Caco-2 (cell line): Measurements from ENCODE around the gene SOS1. TPM values are rescaled to one million over a fixed set of nuclear protein-coding genes. Genes with fewer than 3 reads are reported as not detected.

Experiments
- BruUV-seq: library from RNA; stranded (reverse); fragments of 400-500 nt; replicated peaks from 2 replicates; lab custom pipeline; 2021; lab: Mats Ljungman, UMichigan
- CTCF ChIA-PET: fragments of 300-600 bp; sonication (Branson Sonifier 250); formaldehyde crosslinking; loops from one replicate; lab custom pipeline; 2022; ENCODE audit warnings: antibody characterized with exemption; lab: Charles Lee
- POLR2A ChIA-PET: fragments of 300-600 bp; sonication (Branson Sonifier 250); formaldehyde crosslinking; loops from one replicate; lab custom pipeline; 2022; ENCODE audit warnings: antibody characterized with exemption; lab: Charles Lee
- DNase-seq, 2 experiments: peaks; one replicate each; pipeline versions ENCODE4 v3.0.0 to v3.0.0-alpha.2; 2020 to 2022
- H3K27me3 ChIP-seq: replicated peaks from 2 replicates; pipeline ENCODE4 v1.6.0; 2011; ENCODE audit warnings: low read length; ENCODE audit not compliant: control insufficient read depth, insufficient read depth
- H3K36me3 ChIP-seq: 2 replicates; pipeline ENCODE4 v1.5.1; 2011; ENCODE audit warnings: low read length; ENCODE audit not compliant: control insufficient read depth, insufficient read depth
- H3K4me1 ChIP-seq: fragments of 250-450 bp; sonication (Bioruptor Pico); 2 replicates; pipeline ENCODE4 v1.5.1; 2020; ENCODE audit warnings: mild to moderate bottlenecking
- H3K4me3 ChIP-seq: 2 replicates; pipeline ENCODE4 v1.5.1; 2011; ENCODE audit warnings: low read depth, mild to moderate bottlenecking, control low read depth, low read length
- H3K9me3 ChIP-seq: fragments of 250-450 bp; sonication (Bioruptor Pico); 2 replicates; pipeline ENCODE4 v1.5.1; 2020; ENCODE audit warnings: mild to moderate bottlenecking, moderate library complexity
- H3K27ac Mint-ChIP-seq: one replicate; pipeline ENCODE4 v1.8.0; 2022; ENCODE audit warnings: mixed read lengths; ENCODE audit not compliant: unreplicated experiment
- H3K27me3 Mint-ChIP-seq: one replicate; pipeline ENCODE4 v1.8.0; 2022; ENCODE audit warnings: mixed read lengths; ENCODE audit not compliant: insufficient read depth, unreplicated experiment
- H3K36me3 Mint-ChIP-seq: one replicate; pipeline ENCODE4 v1.8.0; 2022; ENCODE audit warnings: mild to moderate bottlenecking, mixed read lengths; ENCODE audit not compliant: insufficient read depth, unreplicated experiment
- H3K4me1 Mint-ChIP-seq: one replicate; pipeline ENCODE4 v1.8.0; 2022; ENCODE audit warnings: low read depth, mixed read lengths; ENCODE audit not compliant: unreplicated experiment
- H3K4me3 Mint-ChIP-seq: one replicate; pipeline ENCODE4 v1.8.0; 2022; ENCODE audit warnings: mild to moderate bottlenecking, moderate library complexity, mixed read lengths; ENCODE audit not compliant: unreplicated experiment
- H3K9me3 Mint-ChIP-seq: one replicate; pipeline ENCODE4 v1.8.0; 2022; ENCODE audit warnings: mixed read lengths; ENCODE audit not compliant: unreplicated experiment
- intact Hi-C: fragments of 100-400 bp; cut with micrococcal nuclease; formaldehyde crosslinking; loops from one replicate; pipeline ENCODE4 v1.10.0; 2022; ENCODE audit not compliant: unreplicated experiment
- total RNA-seq: library from RNA; stranded (reverse); gene quantifications from 2 replicates; pipeline ENCODE4 v1.2.3, GENCODE V29; 2022
- TF ChIP-seq, protein P1 (sequence below), 2 experiments: fragments of 200-600 bp in 1 of 2; IDR thresholded peaks; 1 replicate in 1 of 2; 2 replicates in 1 of 2; pipeline versions ENCODE4 v1.5.1 to v1.8.0; 2011 to 2022; ENCODE audit warnings: antibody characterized with exemption in 1 of 2, control low read depth in 1 of 2, inconsistent platforms in 1 of 2, low read depth in 1 of 2, low read length in 1 of 2, mild to moderate bottlenecking in 1 of 2, moderate library complexity in 1 of 2; ENCODE audit not compliant: insufficient read depth in 1 of 2, severe bottlenecking in 1 of 2, unreplicated experiment in 1 of 2

SOS1 gene
- total RNA-seq, 1 experiment from 2014 or later: 49.7 TPM

DNA sequence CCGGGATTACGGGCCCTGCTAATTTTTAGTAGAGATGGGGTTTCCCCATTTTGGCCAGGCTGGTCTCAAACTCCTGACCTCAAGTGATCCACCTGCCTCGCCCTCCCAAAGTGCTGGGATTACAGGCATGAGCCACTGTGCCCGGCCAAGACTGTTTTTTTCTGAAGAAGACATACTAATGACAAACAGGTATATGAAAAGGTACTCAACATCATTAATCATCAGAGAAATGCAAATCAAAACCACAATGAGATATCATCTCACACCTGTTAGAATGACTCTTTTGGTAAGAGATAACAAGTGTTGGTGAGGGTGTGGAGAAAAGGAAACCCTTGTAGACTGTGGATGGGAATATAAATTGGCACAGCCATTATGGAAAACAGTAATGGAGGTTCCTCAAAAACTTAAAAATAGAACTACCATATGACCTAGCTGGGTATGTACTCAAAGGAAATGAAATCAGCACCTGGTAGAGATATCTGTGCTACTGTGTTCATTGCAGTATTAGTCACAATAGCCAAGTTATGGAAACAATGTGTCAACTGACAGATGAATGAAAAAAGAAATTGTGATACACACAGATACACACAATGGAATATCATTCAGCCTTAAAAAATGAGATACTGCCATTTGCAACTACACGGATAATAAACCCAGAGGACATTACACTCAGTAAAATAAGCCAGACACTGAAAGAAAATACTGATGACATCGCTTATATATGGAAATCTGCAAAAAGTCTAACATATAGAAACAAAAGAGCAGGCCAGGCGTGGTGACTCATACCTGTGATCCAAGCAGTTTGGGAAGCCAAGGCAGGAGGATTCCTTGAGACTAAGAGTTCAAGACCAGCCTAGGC lies 20.8 kb downstream of the SOS1 start:
- intact Hi-C loops: no loop called here
- H3K4me1 Mint-ChIP-seq: peaks cover 5% of the 10 kb centered on the region
- H3K9me3 ChIP-seq: no peaks in the 10 kb centered on the region
- H3K27me3 Mint-ChIP-seq: no peaks in the 10 kb centered on the region
- H3K4me3 ChIP-seq: no peak overlapping the region
- CTCF ChIA-PET: interaction anchor here (1.0 kb wide), 1 partner anchor 9 kb away, joined by 3 read pairs; no protein-coding TSS in a partner anchor
- H3K9me3 Mint-ChIP-seq: no peaks in the 10 kb centered on the region
- DNase-seq: no peak
- POLR2A ChIA-PET: no interaction called here
- no peak overlapping the region for H3K4me3 Mint-ChIP-seq
- H3K27ac Mint-ChIP-seq: no peak overlapping the region
- no peaks in the 10 kb centered on the region for H3K4me1 ChIP-seq
- BruUV-seq: no TSS peak
- TF ChIP-seq, protein P1, sequence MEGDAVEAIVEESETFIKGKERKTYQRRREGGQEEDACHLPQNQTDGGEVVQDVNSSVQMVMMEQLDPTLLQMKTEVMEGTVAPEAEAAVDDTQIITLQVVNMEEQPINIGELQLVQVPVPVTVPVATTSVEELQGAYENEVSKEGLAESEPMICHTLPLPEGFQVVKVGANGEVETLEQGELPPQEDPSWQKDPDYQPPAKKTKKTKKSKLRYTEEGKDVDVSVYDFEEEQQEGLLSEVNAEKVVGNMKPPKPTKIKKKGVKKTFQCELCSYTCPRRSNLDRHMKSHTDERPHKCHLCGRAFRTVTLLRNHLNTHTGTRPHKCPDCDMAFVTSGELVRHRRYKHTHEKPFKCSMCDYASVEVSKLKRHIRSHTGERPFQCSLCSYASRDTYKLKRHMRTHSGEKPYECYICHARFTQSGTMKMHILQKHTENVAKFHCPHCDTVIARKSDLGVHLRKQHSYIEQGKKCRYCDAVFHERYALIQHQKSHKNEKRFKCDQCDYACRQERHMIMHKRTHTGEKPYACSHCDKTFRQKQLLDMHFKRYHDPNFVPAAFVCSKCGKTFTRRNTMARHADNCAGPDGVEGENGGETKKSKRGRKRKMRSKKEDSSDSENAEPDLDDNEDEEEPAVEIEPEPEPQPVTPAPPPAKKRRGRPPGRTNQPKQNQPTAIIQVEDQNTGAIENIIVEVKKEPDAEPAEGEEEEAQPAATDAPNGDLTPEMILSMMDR (IDR thresholded peaks at IDR 0.05; ENCODE audit: insufficient read depth in 1 of 2, low read depth in 1 of 2, low read length in 1 of 2, severe bottlenecking in 1 of 2, unreplicated experiment in 1 of 2): no peak
- peaks cover 18% of the 10 kb centered on the region for H3K36me3 Mint-ChIP-seq
- H3K36me3 ChIP-seq: no peaks in the 10 kb centered on the region
- H3K27me3 ChIP-seq: no peaks in the 10 kb centered on the region

DNA sequence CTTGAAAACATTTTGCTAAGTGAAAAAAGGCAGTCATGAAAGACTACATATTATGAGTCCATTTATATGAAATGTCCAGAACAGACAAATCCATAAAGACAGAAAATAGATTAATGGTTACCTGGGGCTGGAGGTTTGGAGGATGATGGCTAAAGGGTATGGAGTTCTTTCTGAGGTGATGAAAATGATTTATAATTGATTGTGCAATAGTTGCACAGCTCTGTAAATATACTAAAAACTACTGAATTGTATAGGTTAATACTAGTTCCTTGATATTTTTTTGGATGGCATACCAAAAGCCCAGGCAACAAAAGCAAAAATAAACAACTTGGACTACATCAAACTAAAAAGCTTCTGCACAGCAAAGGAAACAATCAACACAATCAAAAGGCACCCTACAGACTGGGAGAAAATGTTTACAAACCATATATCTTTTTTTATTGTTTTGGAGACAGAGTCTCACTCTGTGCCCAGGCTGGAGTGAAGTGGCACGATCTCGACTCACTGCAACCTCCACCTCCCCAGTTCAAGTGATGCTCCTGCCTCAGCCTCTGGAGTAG lies 21.5 kb downstream of the SOS1 start:
- Mint-ChIP-seq H3K36me3 (peaks cover 18% of the 10 kb centered on the region), H3K4me1 (peaks cover 7% of the 10 kb centered on the region), H3K9me3 (no peaks in the 10 kb centered on the region), H3K4me3 (no peak overlapping the region), H3K27ac (no peak overlapping the region), H3K27me3 (no peaks in the 10 kb centered on the region)
- H3K4me1 ChIP-seq: no peaks in the 10 kb centered on the region
- no peak for DNase-seq
- no peak overlapping the region for H3K4me3 ChIP-seq
- H3K36me3 ChIP-seq: no peaks in the 10 kb centered on the region
- H3K27me3 ChIP-seq: no peaks in the 10 kb centered on the region
- no peaks in the 10 kb centered on the region for H3K9me3 ChIP-seq
- TF ChIP-seq, protein P1 (IDR thresholded peaks at IDR 0.05; ENCODE audit: insufficient read depth in 1 of 2, low read depth in 1 of 2, low read length in 1 of 2, severe bottlenecking in 1 of 2, unreplicated experiment in 1 of 2): no peak
- BruUV-seq: no TSS peak
- POLR2A ChIA-PET: no interaction called here
- CTCF ChIA-PET: interaction anchor here (1.0 kb wide), 1 partner anchor 10 kb away, joined by 3 read pairs; no protein-coding TSS in a partner anchor
- intact Hi-C loops: no loop called here

DNA sequence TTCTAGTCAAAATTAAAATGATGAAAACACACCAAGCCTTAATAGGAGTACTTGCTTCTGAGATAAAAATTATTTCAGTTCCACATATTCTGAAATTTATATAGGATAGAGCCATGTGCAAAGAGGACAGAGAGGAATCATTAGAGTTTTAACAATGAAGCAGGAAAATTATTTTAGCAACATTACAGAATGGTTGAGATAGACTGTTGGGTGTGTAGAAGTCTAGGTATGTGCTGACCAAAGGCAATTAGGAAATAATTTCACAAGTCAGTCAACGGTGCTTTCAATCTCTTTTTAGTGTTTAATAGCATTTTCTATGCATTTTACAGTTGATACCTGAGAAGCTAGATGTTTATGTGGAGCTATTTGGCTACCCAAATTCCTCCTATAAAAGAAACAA lies 25.2 kb downstream of the SOS1 start:
- H3K4me3 Mint-ChIP-seq: no peak overlapping the region
- H3K4me1 Mint-ChIP-seq: peaks cover 17% of the 10 kb centered on the region
- no peaks in the 10 kb centered on the region for H3K36me3 ChIP-seq
- H3K36me3 Mint-ChIP-seq: peaks cover 13% of the 10 kb centered on the region
- no peak for DNase-seq
- no peak overlapping the region for H3K27ac Mint-ChIP-seq
- POLR2A ChIA-PET: no interaction called here
- CTCF ChIA-PET: no interaction called here
- TF ChIP-seq, protein P1 (IDR thresholded peaks at IDR 0.05; ENCODE audit: insufficient read depth in 1 of 2, low read depth in 1 of 2, low read length in 1 of 2, severe bottlenecking in 1 of 2, unreplicated experiment in 1 of 2): no peak
- no TSS peak for BruUV-seq
- no peaks in the 10 kb centered on the region for H3K9me3 Mint-ChIP-seq
- no peaks in the 10 kb centered on the region for H3K9me3 ChIP-seq
- no peaks in the 10 kb centered on the region for H3K27me3 Mint-ChIP-seq
- H3K4me1 ChIP-seq: no peaks in the 10 kb centered on the region
- no peaks in the 10 kb centered on the region for H3K27me3 ChIP-seq
- intact Hi-C loops: no loop called here
- no peak overlapping the region for H3K4me3 ChIP-seq
